HepG2 (cell line): ENCODE results near the gene HDGFL2. TPM values are rescaled to one million over a fixed set of nuclear protein-coding genes. Genes with fewer than 3 reads are reported as not detected.

Experiments
- CEBPZ ChIP-seq: IDR thresholded peaks from 2 replicates; pipeline ENCODE4 v1.6.1; 2012; ENCODE audit warnings: low read length, improper control_type of control experiment
- CENPX ChIP-seq: sonication (generic); formaldehyde crosslinking; IDR thresholded peaks from 2 replicates; pipeline ENCODE4 v1.9.0; 2021; ENCODE audit warnings: mild to moderate bottlenecking, missing genetic modification reagents, moderate library complexity
- GLI4 ChIP-seq: sonication (generic); formaldehyde crosslinking; IDR thresholded peaks from 2 replicates; pipeline ENCODE4 v1.5.1; 2020; ENCODE audit warnings: missing genetic modification reagents, mild to moderate bottlenecking, moderate library complexity, borderline replicate concordance
- KDM5B ChIP-seq: sonication (generic); formaldehyde crosslinking; IDR thresholded peaks from 2 replicates; pipeline ENCODE4 v1.4.0; 2020; ENCODE audit warnings: missing genetic modification reagents, mild to moderate bottlenecking, borderline replicate concordance
- KLF16 ChIP-seq, 2 experiments: sonication (generic) in 1 of 2; formaldehyde crosslinking in 1 of 2; IDR thresholded peaks; 2 replicates each; pipeline versions ENCODE4 v1.6.1 to v1.8.0; 2016 to 2023; ENCODE audit warnings: missing genetic modification reagents in 2 of 2, missing compliant biosample characterization in 1 of 2
- KLF6 ChIP-seq: IDR thresholded peaks from 2 replicates; pipeline ENCODE4 v1.8.0; 2016; ENCODE audit warnings: missing biosample characterization, missing genetic modification reagents
- KMT2A ChIP-seq: sonication (generic); formaldehyde crosslinking; IDR thresholded peaks from 2 replicates; pipeline ENCODE4 v1.4.0; 2020; ENCODE audit warnings: missing genetic modification reagents
- MED1 ChIP-seq: sonication (generic); formaldehyde crosslinking; IDR thresholded peaks from 2 replicates; pipeline ENCODE4 v1.4.0; 2020; ENCODE audit warnings: missing genetic modification reagents
- POLR2A ChIP-seq, 2 experiments: IDR thresholded peaks; 2 replicates each; pipeline ENCODE4 v1.6.1; 2011; ENCODE audit warnings: low read depth in 2 of 2, low read length in 2 of 2, mild to moderate bottlenecking in 1 of 2, moderate library complexity in 1 of 2; ENCODE audit not compliant: insufficient read depth in 1 of 2
- SP1 ChIP-seq, 2 experiments: fragments of 450-650 bp in 1 of 2; sonication (generic) in 1 of 2; formaldehyde crosslinking in 1 of 2; IDR thresholded peaks; 2 replicates each; pipeline versions ENCODE4 v1.4.0 to v1.6.1; 2016 to 2020; ENCODE audit warnings: missing genetic modification reagents in 1 of 2
- ZBTB26 ChIP-seq: IDR thresholded peaks from 2 replicates; pipeline ENCODE4 v1.6.1; 2016; ENCODE audit warnings: missing compliant biosample characterization, missing genetic modification reagents, borderline replicate concordance
- ZEB1 ChIP-seq: IDR thresholded peaks from 2 replicates; pipeline ENCODE4 v1.6.1; 2012; ENCODE audit warnings: mild to moderate bottlenecking, low read depth, inconsistent platforms; ENCODE audit not compliant: insufficient replicate concordance
- ZNF160 ChIP-seq: sonication (generic); formaldehyde crosslinking; IDR thresholded peaks from 2 replicates; pipeline ENCODE4 v1.8.0; 2022; ENCODE audit warnings: mild to moderate bottlenecking, inconsistent platforms, missing genetic modification reagents
- ZNF510 ChIP-seq: sonication (generic); formaldehyde crosslinking; IDR thresholded peaks from 2 replicates; pipeline ENCODE4 v1.4.0; 2020; ENCODE audit warnings: low read depth, mild to moderate bottlenecking, missing genetic modification reagents
- ZNF546 ChIP-seq: sonication (generic); formaldehyde crosslinking; conservative IDR thresholded peaks from 2 replicates; pipeline ENCODE4 v1.8.1; 2023; ENCODE audit warnings: mild to moderate bottlenecking, missing genetic modification reagents
- ZNF567 ChIP-seq: sonication (generic); formaldehyde crosslinking; IDR thresholded peaks from 2 replicates; pipeline ENCODE4 v1.8.1; 2023; ENCODE audit warnings: mild to moderate bottlenecking, missing genetic modification reagents, borderline replicate concordance
- ZNF780A ChIP-seq: sonication (generic); formaldehyde crosslinking; IDR thresholded peaks from 2 replicates; pipeline ENCODE4 v1.8.0; 2022; ENCODE audit warnings: mild to moderate bottlenecking, missing genetic modification reagents, moderate library complexity
- polyA plus RNA-seq, 8 experiments: library from polyadenylated mRNA; depleted of rRNA in 3 of 8; stranded (reverse) in 7 of 8; unstranded in 1 of 8; fragments of >200 nt; fragmentation: Illumina TruSeq in 4 of 8; extraction: Trizol in 4 of 8; gene quantifications; 2 replicates each; pipeline versions ENCODE4 v1.2.1 to v1.2.3, GENCODE V29; 2011 to 2016; ENCODE audit warnings: low read depth in 4 of 8, missing spikeins in 1 of 8, mixed read lengths in 1 of 8; ENCODE audit not compliant: insufficient read depth in 1 of 8
- total RNA-seq, 5 experiments: library from RNA; depleted of rRNA; stranded (reverse); fragments of >200 nt; fragmentation: Illumina TruSeq; extraction: Trizol; gene quantifications; 2 replicates each; pipeline ENCODE4 v1.2.3, GENCODE V29; 2016; ENCODE audit warnings: low read depth in 1 of 5
- TF ChIP-seq, protein P1 (sequence below): sonication (generic); formaldehyde crosslinking; IDR thresholded peaks from 2 replicates; pipeline ENCODE4 v1.5.0; 2020; ENCODE audit warnings: missing genetic modification reagents

Gene HDGFL2
- total and polyA plus RNA-seq, 2 of the 13 experiments (the other 11 are each of a cell fraction or from before 2014, with no cell fraction given) = 20.0 to 51.1 TPM

DNA sequence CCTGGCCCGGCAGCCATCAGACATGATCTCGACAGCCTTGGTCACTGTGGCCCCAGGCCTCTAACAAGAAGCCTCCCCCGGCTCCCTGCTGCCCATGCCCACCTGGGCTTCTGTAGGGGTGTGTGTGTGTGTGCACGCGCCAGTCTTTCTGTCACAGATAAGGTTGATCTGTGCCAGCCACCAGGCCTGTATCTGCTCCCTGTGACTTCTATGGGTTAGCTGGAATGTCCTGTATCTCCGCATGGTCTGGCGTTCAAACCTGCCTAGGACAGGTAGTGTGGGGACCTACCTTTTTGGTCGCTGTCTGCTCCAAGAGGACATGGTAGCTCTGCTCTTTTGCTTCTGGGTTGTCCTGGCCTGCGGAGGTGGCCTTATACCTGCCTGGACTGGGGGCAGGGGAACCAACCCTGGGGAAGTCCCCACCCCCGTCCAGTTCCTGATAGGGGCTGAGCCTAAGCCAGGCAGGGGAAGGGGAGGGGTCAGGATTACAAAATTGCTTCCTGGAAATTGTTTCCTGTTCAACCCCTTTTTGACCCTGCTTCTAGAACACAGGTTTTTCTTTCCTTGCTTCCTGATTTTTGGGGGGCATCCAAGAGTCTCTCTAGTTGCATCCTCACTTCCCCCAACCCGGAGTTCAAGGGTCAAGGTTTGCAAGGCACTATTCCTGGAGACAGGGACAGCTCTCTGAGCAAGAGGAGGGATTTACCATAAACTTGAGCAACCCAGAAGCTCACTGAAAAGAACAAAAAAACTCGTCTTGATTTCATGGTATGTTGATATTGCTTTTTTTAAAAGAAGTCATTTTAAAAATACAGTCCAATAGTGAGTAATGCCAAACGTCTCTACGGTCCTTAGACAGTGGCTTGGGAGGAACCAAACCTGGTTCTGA, 67.8 kb downstream of the HDGFL2 start, which contains the start of gene LRG1 (continued):
- no peak for TF ChIP-seq CEBPZ
- TF ChIP-seq KLF16 (CRISPR knock-in tag; IDR thresholded peaks at IDR 0.05) = peak in 1 of 2 experiments; percentile 68; a peak in 1 of 4 replicates
- no peak for TF ChIP-seq KDM5B (CRISPR knock-in tag)
- no peak for TF ChIP-seq ZNF567 (CRISPR knock-in tag)
- TF ChIP-seq ZNF160 (CRISPR knock-in tag) = no peak
- 0 out of 2 replicates have a peak, but pooled peaks have one; percentile 46 for TF ChIP-seq GLI4
- TF ChIP-seq POLR2A (IDR thresholded peaks at IDR 0.05; ENCODE audit: insufficient read depth in 1 of 2, low read depth in 2 of 2, low read length in 2 of 2) = peak; percentile 94 to 97
- peak; percentile 64; the same call in 1 of the 2 replicates for TF ChIP-seq MED1 (CRISPR knock-in tag)
- peak; percentile 47; the same call in 1 of the 2 replicates for TF ChIP-seq KLF6 (CRISPR knock-in tag)
- TF ChIP-seq, protein P1, sequence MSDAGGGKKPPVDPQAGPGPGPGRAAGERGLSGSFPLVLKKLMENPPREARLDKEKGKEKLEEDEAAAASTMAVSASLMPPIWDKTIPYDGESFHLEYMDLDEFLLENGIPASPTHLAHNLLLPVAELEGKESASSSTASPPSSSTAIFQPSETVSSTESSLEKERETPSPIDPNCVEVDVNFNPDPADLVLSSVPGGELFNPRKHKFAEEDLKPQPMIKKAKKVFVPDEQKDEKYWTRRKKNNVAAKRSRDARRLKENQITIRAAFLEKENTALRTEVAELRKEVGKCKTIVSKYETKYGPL = no peak
- TF ChIP-seq SP1 (IDR thresholded peaks at IDR 0.05) = no peak
- peak; percentile 54; the same call in 1 of the 2 replicates for TF ChIP-seq SP1 (CRISPR knock-in tag; IDR thresholded peaks at IDR 0.05)
- TF ChIP-seq ZNF546 (CRISPR knock-in tag) = no peak
- TF ChIP-seq ZEB1 = peak; percentile 70
- TF ChIP-seq KMT2A = no peak
- TF ChIP-seq ZNF780A (CRISPR knock-in tag) = no peak; the same call in 1 of the 2 replicates
- TF ChIP-seq ZBTB26 (CRISPR knock-in tag) = peak; percentile 92
- TF ChIP-seq ZNF510 (CRISPR knock-in tag) = no peak
- TF ChIP-seq CENPX (CRISPR knock-in tag) = no peak
